Smooth muscle cell of bladder (primary cell): Measurements from ENCODE around the gene TYW5. TPM values are rescaled to one million over a fixed set of nuclear protein-coding genes. Genes with fewer than 3 reads are reported as not detected.

Source experiments
- total RNA-seq: library from RNA; depleted of rRNA; stranded (reverse); fragments of >200 nt; gene quantifications from 2 replicates; pipeline ENCODE4 v1.2.3, GENCODE V29; 2014

Gene TYW5
- total RNA-seq, result 5.4 and 5.8 TPM in 2 replicates

DNA sequence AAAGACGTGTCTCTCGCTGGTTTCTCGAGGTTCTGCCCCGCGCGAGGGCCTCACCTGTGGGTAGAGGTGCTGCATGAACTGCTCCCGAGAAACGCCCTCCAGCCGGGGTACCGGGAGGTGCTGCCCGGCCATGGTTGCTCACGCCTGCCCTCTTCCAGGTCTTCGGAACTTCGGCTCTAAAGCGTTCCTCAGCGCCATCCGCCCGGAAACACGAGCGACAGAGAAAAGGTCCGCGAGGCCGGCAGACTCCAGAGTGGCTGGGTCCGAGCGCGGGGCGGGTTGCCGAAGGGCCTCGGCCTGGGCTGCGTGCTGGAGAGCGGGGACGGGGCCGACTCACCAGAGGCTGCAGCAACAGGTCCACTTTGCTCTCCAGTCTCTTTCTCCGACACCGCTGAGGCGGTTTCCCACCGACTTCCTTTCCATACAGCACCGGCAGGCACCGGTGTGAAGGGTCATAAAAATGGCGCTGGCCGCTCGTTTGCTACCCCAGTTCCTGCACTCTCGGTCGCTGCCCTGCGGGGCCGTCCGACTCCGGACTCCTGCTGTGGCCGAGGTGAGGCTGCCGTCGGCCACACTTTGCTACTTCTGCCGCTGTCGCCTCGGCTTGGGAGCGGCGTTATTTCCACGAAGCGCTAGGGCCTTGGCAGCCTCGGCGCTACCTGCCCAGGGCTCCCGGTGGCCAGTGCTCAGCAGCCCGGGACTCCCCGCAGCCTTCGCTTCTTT is at the start of gene TYW5, which contains the start of gene MAIP1:
TYW5 (minus strand) TSS at position 153 of the 723 bp plus-strand sequence; CDS start at position 132, 21 bp downstream.
MAIP1 (plus strand) TSS at position 244 of the 723 bp plus-strand sequence; CDS start at position 461, 217 bp downstream.

GRCh38 chr2:199911052-199911876 is 44.0 kb downstream of the TYW5 start, which contains the start of gene C2orf69:
Gene C2orf69 (plus strand): TSS chr2:199911293. CDS start chr2:199911439, 146 bp downstream.

Other genes with a start within 250 kb of the TYW5 start
- gene FTCDNL1, start 104.3 kb downstream of the TYW5 start, total RNA-seq, result 0.92 and 1.00 TPM in 2 replicates
- gene C2orf69, start 44.2 kb downstream of the TYW5 start, total RNA-seq, result 7.1 and 8.5 TPM in 2 replicates
- gene MAIP1, start 91 bp upstream of the TYW5 start, total RNA-seq, result 17.9 and 18.7 TPM in 2 replicates